NCI-H1105 (cell line): ENCODE measurements around the gene UBC.
A peak's percentile ranks its signal among the peaks of the same experiment; 100 is the strongest.
"Not testable (repeated sequence)": the region's sequence is repeated elsewhere in the genome, so short reads cannot be mapped to it uniquely, and the experiment has no call there.

ENCODE experiments used
- DNase-seq: peaks from one replicate; lab custom pipeline; 2025; lab: John Stamatoyannopoulos, UW

The UBC gene

GRCh38 chr12:124915239-124916236 lies 1.1 kb upstream of the UBC start:
- no peak for DNase-seq

- DNase-seq = no peak
Measured at GRCh38 chr12:124913474-124914391, 717 bp downstream of the UBC start.

- not testable (repeated sequence) for DNase-seq
Measured at GRCh38 chr12:124912529-124913287, 1.7 kb downstream of the UBC start.

GRCh38 chr12:124911521-124911920 lies 2.9 kb downstream of the UBC start:
- DNase-seq = not testable (repeated sequence)

- DNase-seq = no peak
Measured at GRCh38 chr12:124910561-124911478, 3.6 kb downstream of the UBC start.

- no peak for DNase-seq
Measured at GRCh38 chr12:124909831-124910560, 4.5 kb downstream of the UBC start.

GRCh38 chr12:124906606-124907261 lies 7.7 kb downstream of the UBC start:
- DNase-seq = no peak

GRCh38 chr12:124904306-124905098 lies 9.9 kb downstream of the UBC start:
- no peak for DNase-seq

GRCh38 chr12:124902916-124903315 lies 11.5 kb downstream of the UBC start:
- no peak for DNase-seq

- no peak for DNase-seq
Measured at GRCh38 chr12:124901003-124901402, 13.4 kb downstream of the UBC start.

- not testable (repeated sequence) for DNase-seq
Measured at GRCh38 chr12:124900345-124900795, 14.1 kb downstream of the UBC start.

GRCh38 chr12:124898923-124899294 lies 15.5 kb downstream of the UBC start:
- DNase-seq = no peak

GRCh38 chr12:124898200-124898922 lies 16.1 kb downstream of the UBC start:
- DNase-seq = peak; percentile 7

- DNase-seq = no peak
Measured at GRCh38 chr12:124896461-124896860, 18.0 kb downstream of the UBC start.

GRCh38 chr12:124893792-124894516 lies 20.5 kb downstream of the UBC start:
- DNase-seq = no peak

GRCh38 chr12:124888260-124888659 lies 26.2 kb downstream of the UBC start:
- no peak for DNase-seq

GRCh38 chr12:124887766-124888165 lies 26.7 kb downstream of the UBC start:
- DNase-seq = not testable (repeated sequence)
